ENCODE measurements around the gene ETAA1.

Gene ETAA1

GRCh38 chr2:67438337-67438736, 41.2 kb downstream of the ETAA1 start:
- no peak for DNase-seq

- DNase-seq, result no peak
Observed at GRCh38 chr2:67445652-67446268, 48.6 kb downstream of the ETAA1 start.

GRCh38 chr2:67446491-67446911, 49.4 kb downstream of the ETAA1 start:
- DNase-seq, result no peak

- no peak for DNase-seq
Observed at GRCh38 chr2:67448648-67449047, 51.5 kb downstream of the ETAA1 start.

GRCh38 chr2:67451086-67451832, 54.1 kb downstream of the ETAA1 start:
- no peak for DNase-seq

- no peak for DNase-seq
Observed at GRCh38 chr2:67453310-67453709, 56.2 kb downstream of the ETAA1 start.

- no peak for DNase-seq
Observed at GRCh38 chr2:67455219-67456142, 58.3 kb downstream of the ETAA1 start.

- no peak for DNase-seq
Observed at GRCh38 chr2:67456428-67456827, 59.3 kb downstream of the ETAA1 start.

- no peak for DNase-seq
Observed at GRCh38 chr2:67457699-67458098, 60.6 kb downstream of the ETAA1 start.

- DNase-seq, result no peak
Observed at GRCh38 chr2:67459761-67460160, 62.6 kb downstream of the ETAA1 start.

Measured in T-helper 2 cell (primary cell).